GM19467 (cell line): Measurements from ENCODE around the gene EXOSC6.
"Not testable (repeated sequence)": the region's sequence is repeated elsewhere in the genome, so short reads cannot be mapped to it uniquely, and the experiment has no call there.

Source experiments
- ATAC-seq: cut with Tn5 transposase; IDR thresholded peaks from one replicate; pipeline ENCODE4 v1.9.1; 2021; ENCODE audit warnings: mild to moderate bottlenecking, moderate library complexity; ENCODE audit not compliant: unreplicated experiment

Gene EXOSC6

GRCh38 chr16:70251629-70252354, at the start of gene EXOSC6:
EXOSC6 (minus strand) TSS chr16:70251940; CDS start chr16:70251900, 40 bp downstream.
- ATAC-seq = peak; percentile 84

- no peak for ATAC-seq
Observed at GRCh38 chr16:70301121-70301520, 49.4 kb upstream of the EXOSC6 start.

- ATAC-seq = peak; percentile 74
Observed at GRCh38 chr16:70298988-70299938, 47.5 kb upstream of the EXOSC6 start, which contains the start of gene DDX19B. DDX19B (plus strand) TSS chr16:70299186; CDS start chr16:70299298, 112 bp downstream.

- no peak for ATAC-seq
Observed at GRCh38 chr16:70295634-70296033, 43.9 kb upstream of the EXOSC6 start.

- no peak for ATAC-seq
Observed at GRCh38 chr16:70294385-70295025, 42.8 kb upstream of the EXOSC6 start.

- not testable (repeated sequence) for ATAC-seq
Observed at GRCh38 chr16:70292148-70292547, 40.4 kb upstream of the EXOSC6 start.

- no peak for ATAC-seq
Observed at GRCh38 chr16:70290949-70291519, 39.3 kb upstream of the EXOSC6 start.

GRCh38 chr16:70289229-70290094, 37.7 kb upstream of the EXOSC6 start, which contains the start of gene AARS1:
AARS1 (minus strand) TSS chr16:70289506; CDS start chr16:70282763, 6,743 bp downstream.
- peak; percentile 98 for ATAC-seq

GRCh38 chr16:70287304-70287971, 35.7 kb upstream of the EXOSC6 start:
- not testable (repeated sequence) for ATAC-seq

- ATAC-seq = no peak
Observed at GRCh38 chr16:70276392-70276791, 24.7 kb upstream of the EXOSC6 start.

GRCh38 chr16:70271696-70272095, 20.0 kb upstream of the EXOSC6 start:
- ATAC-seq = no peak

GRCh38 chr16:70270176-70270575, 18.4 kb upstream of the EXOSC6 start:
- no peak for ATAC-seq

- no peak for ATAC-seq
Observed at GRCh38 chr16:70269471-70269870, 17.7 kb upstream of the EXOSC6 start.

GRCh38 chr16:70267922-70268321, 16.2 kb upstream of the EXOSC6 start:
- ATAC-seq = not testable (repeated sequence)

GRCh38 chr16:70267516-70267915, 15.8 kb upstream of the EXOSC6 start:
- no peak for ATAC-seq

GRCh38 chr16:70259903-70260302, 8.2 kb upstream of the EXOSC6 start:
- ATAC-seq = not testable (repeated sequence)

GRCh38 chr16:70258946-70259345, 7.2 kb upstream of the EXOSC6 start:
- ATAC-seq = no peak

GRCh38 chr16:70258065-70258464, 6.3 kb upstream of the EXOSC6 start:
- no peak for ATAC-seq

- ATAC-seq = no peak
Observed at GRCh38 chr16:70257391-70257790, 5.7 kb upstream of the EXOSC6 start.
